Activated CD8-positive, alpha-beta memory T cell treated with anti-CD3 and anti-CD28 coated beads for 1 hour (primary cell): Measurements from ENCODE around the gene CELF2.

Source experiments
- DNase-seq, 2 donors: peaks; one replicate each; pipeline ENCODE4 v3.0.0-alpha.2; 2020; ENCODE audit warnings: low read depth in 1 of 2; ENCODE audit errors: extremely low read depth in 1 of 2

CELF2 gene

DNA sequence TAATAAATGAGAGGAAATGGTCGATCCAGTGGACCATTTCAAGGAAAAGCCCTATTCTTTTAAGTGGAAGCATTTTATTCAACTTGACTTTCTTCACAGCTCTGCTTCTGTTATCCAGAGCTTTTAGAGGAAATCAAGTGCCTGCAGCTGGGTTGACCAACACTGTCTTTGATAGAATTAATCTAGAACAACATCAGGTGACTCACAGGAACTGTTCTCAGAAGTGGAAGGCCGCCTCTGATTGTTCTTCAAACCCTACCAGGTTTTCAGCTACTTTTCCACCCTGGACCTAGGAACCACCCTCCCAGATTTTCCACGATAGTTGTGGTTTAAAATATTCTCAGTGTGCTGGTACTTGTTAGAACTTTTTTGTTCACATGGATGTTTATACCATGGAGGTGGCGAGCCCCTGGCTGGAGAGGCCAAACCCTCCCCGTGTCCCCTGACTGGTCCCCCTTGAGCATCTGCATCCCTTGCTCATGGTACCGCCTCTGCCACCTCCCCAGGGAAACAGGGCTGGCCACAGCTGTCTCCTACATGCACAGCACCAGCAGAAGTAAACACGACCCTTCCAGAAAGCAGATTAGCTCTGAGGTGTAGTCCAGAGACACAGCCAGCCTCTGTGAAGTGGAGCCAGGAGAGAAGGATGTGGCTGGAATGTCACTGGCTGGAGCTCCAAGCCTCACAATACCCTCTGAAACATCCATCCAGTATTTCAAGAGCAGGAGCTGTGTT lies 300.4 kb downstream of the CELF2 start:
- no peak for DNase-seq

DNA sequence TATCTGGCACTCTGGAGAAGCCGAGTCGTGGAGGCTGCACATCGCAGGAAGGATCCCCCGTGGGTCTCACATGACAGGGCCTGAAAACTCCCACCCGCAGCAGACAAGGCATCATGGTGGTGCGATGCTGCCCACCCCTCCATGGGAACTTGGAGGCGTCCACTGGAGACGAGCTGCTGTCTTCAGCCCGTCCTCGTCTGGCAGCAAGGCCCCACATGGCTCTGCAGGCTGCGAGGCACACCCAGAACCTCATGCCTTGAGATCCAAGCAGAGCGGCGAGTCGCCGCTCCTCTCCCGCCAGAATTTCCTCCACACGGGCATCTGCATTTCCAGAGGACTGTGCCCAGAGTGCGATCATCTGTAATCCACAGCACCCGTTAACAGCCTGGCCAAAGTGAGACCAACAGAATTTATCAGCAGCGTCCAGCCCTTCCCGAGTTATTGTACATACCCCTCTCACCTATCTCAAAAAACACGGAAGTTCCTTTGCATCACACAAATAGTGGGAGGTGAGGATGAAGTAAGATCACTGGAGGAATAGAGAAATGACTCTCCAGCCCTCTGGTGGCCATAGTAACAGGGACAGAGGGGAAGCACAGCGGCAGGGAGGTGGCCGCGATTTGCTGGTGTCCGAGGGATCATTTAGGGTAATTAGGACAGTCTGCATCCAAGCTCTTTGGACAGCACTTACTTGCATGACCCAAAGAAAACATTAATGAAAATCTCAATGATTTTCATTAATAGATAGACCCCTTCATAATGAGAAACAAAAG lies 301.3 kb downstream of the CELF2 start:
- DNase-seq: no peak

DNA sequence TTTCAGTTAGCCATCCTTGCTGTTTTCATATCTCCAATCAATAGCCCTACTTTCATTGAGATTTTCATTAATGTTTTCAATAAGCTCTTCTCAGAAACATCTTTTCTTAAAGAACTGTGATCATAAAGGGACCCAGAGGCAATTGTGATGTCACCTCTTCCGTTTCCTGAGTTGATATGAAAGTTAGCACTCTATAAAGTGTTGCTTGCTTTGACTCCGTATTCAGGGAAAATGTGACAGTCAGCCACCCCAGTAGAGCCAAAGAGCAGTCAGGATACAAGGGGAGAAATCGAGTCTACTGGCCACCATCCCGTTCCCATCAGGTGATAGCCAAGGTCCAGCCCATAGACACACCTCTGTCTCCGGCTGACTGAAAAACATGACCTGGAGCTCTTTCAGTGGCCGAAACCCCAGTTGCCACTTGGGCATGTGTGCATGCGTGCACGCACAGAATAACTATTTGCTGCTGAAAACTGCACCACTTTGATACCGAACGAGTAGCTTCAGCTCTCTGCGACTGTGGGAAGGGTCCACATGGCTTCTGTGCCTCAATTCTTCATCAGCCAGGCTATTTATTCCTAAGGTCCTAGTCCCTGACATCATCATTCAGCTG lies 302.4 kb downstream of the CELF2 start:
- no peak for DNase-seq

DNA sequence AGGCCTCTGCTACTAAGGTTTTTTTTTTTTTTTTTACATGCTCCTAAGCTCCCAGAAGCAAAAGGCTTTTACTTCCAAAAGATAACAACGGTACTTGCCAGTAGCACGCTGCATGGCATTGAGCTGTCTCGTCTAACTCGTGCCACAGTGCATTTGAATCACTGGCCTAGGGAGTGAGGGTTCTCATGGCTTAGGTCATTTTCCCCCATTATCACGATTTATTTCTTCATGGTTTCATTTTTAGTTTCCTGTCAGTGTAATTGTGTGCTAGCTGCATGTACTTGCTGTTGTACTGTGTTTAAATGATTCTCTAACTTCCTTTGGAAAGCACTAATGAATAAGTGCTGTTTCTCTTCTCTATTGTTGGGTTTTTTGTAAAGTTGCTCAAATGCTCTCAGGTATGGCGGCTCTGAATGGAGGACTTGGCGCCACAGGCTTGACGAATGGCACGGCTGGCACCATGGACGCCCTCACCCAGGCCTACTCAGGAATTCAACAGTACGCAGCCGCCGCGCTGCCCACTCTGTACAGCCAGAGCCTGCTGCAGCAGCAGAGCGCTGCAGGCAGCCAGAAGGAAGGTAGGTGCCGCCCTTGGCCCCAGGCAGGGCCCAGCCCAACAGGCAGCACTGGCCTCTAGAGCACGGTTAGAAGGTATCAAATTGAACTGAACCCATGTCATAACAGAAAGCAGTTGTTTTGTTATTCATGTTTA lies 303.3 kb downstream of the CELF2 start:
- no peak for DNase-seq

DNA sequence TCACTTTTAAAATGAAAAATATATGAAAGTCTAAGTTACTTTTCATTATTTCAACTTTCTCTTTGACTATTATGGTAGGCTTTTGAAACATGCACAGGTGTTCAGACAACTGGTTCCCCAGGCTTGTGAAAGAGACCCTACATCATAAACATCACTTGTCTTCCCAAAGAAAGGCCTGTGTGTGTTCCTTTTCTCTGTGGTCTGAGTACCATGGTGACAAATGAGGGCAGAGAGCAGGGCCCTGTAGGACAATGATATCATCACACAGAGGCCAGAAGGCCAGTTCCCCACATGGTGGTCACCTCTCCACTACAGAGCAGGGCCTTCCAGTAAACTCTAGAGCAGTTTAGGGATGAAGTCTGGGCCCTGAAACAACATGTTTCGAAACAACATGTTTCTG lies 305.0 kb downstream of the CELF2 start:
- DNase-seq: no peak

DNA sequence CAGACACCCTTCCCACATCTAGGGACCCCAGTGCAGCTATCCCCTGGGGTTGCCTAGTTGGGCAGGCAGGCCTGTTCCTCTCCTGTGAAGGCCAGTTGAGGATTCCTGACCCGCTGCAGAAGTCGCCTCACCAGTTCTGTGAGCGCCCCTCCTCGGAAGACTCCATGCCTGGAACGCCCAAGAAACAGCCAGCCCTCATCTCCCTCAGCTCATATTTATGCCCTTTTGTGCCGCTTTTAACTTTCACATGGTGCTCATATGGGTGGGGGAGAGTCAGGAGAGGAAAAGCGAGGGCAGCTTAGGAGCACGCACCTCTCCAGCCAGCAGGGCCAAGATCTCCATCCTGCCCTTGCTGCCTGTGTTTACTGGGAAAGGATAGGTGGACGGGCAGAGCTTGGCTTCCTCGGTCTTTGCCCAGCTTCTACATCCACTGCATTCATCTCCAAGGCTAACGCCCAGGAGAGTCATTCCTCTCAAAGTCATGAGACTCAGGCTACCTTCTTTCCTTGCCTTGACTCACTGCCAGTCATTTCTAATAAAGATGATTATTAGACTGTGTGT lies 307.2 kb downstream of the CELF2 start:
- no peak for DNase-seq

DNA sequence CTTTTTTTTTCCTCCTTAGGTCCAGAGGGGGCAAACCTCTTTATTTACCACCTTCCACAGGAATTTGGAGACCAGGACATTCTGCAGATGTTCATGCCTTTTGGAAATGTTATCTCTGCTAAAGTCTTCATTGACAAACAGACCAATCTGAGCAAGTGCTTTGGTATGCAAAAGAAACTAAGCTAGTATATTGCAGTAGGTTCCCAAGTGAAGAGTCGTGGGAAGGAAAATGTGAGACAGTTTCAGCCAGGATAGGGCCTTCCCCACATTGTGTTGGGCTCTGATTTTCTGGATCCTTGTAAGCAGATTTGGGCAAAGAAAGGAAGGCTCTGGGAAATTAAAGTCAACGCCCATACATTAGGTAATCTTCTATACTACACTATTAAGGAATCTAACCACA lies 308.1 kb downstream of the CELF2 start:
- DNase-seq: no peak

DNA sequence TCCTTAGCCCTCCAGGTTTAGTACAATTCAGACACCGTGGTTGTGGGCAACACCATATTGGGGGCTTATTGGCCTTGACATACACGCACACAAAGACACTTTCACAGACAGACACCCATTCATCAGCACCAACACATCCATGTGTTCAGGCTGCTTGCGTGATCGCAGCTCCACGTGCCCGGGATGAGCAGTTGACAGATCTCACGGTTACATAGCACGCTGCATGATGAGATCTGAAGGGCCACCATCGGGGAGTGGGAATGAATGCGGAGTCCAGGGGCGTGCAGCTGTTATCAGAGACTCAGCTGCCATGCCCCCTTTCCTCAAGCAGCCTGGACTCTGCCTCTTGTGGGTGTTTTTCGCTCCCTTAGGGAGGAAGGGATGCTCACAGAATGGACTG lies 308.6 kb downstream of the CELF2 start:
- no peak for DNase-seq

DNA sequence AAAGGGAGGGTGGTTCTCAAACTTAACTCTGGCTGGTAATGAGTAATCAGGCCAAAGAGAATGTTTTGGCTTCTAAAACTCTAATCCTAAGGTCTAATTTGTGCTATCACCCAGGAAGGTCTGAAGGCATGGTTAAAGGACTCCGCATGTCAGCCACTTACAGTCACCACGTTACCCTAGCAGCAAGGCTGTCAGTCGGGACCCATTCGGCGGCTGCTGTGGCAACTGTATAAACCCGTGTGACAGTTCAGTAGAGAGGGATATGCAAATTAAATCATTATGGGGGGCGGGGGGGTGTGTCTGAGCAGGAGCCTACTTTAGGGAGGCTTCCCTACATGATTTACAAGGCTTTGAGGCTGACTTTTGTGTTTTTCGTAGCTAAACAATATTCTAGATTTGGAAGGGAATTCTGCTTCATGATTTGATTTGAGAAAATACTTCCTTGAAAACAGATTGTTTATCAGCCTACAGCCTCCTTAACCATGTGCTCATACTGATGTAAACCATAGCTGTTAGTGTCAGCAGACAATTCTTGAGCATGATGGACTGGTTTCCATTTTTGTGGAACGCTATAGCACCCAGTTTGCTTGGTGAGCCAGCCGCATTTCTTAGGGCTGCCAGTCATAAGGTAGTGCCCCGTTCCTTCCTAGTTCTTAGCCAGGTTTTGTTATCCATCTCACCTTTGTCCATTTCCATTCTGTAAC lies 309.4 kb downstream of the CELF2 start:
- no peak for DNase-seq

DNA sequence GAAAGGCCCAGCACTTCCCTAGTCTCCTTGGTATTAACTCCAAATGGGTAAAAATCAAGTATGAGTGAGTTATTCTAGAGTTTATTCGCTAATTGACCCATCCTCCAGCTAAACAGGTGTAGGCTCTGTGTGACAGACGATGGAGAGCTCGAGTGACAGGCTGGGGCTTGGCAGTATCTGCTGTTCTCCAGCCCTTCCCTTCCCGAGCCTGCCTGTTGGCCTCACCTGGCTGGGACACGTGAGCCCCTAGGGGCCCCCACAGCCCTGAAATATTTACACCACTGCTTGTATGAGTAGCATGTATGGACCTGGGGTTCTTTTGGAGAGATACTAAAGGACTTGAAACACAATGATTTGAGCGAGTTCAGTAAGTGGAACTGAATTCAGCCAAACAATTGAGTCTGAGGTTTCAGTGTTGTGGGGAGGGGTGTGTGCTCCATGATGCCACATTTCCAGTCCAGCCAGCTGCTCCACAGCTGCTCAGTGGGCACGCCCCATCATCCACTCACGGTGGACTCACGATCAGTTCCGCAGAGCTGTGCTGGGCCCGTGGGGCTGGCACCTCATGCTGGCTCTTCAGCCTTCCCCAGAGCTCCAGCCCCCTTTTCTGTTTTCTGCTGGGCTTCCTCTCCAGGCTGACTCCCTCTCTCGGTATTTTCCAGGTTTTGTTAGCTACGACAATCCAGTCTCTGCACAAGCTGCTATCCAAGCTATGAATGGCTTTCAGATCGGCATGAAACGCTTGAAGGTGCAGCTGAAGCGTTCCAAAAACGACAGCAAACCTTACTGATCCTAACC lies 310.8 kb downstream of the CELF2 start:
- DNase-seq: no peak

DNA sequence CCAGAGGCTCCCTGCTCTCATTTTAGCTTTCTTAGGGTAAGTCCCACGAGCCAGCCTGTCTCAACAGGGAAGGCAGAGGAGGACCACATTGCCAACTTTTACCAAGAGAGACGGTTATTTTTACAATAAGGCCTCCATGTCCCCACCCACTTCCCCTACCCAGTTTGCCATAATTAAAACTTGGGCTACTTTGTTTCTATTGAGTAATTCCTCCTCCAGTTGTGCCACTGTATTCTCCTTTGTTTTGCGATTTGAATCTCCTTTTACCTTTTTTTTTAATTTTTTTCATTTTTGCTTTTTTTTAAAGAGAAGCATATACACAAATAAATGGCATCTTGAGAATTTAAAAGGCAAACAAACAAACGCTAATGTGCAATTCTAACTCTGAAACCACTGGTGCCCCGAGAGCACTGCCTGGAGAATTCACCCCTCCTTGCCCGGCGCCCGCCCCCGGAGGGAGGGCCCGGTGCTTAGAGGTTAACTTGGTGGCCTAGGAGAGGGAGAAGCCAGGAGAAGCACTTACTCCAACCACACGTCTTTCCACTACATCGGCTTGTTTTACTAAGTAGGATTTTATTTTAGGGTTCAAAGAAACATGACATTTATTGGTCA lies 311.5 kb downstream of the CELF2 start:
- no peak for DNase-seq

DNA sequence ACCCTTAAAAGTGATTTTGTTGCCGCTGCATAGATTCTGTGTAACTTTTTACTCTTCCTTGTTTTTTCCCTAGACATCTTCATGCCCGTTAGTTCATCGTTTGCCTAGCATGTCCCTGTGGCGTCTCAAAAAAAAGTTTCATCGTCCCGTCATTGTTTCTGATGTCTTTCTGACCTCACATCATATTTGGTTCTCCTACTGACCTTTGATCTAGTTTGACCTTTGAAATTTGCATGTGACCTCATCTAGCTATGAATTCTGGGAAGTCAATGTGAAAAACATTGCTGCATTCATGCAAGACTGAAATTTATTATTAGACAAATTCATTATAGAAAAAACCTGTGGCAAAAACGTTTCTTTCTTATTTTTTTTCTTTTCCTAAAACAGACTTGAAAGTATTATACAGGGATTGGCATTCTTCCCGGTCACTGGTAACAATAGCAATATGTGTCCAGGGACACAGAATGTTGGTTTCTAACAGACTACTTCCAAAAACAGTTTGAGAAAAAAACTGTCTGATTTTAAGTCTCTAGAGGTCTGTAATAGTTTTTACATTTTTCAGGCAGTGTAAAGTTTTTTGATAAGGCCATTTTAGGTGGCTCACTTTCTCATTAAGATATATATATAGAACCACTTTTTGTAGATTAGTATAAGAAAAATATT lies 312.8 kb downstream of the CELF2 start:
- no peak for DNase-seq

DNA sequence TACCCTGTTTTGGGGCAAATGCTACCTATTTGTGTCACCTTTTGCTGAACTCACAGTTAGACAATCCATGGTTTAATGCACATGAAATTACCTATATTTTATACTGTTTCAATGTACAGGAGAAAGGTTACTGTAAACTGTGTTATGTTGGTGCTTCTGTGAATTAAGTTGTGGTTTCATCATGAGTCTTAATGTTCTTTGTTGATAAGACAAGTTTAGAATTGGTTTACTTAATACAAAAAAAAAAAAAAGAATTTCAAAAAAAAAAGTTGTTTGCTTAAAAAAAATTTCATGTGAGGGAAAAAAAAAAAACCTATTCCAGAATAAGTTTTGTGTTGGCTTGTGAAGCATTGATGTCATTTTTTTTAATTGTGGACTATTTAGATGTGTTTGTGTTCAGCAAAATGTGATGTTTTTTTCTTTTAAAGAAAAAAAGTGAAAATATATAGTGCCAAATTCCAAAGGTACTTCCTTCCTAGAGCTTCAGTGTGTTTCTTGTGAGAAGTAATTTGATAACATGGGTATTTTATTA lies 313.4 kb downstream of the CELF2 start:
- DNase-seq: no peak

DNA sequence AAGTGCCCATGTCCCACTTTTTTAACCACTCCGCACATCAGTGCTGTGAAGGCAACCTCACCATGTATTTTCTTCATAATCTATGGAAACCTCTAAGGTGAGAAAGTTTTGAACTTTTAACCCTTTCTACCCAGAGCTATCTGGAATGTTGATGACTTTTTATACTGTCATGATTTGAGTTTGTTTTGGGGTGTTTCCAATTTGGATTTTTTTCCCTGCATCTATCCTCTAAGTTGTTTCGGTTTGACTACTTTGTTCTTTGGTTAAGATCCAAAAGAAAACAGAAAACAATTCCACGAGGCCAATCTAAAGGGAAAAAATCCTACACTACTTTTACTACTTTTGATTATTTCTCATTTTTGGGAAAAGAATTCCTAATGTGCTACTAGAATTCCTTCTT lies 314.1 kb downstream of the CELF2 start:
- no peak for DNase-seq

DNA sequence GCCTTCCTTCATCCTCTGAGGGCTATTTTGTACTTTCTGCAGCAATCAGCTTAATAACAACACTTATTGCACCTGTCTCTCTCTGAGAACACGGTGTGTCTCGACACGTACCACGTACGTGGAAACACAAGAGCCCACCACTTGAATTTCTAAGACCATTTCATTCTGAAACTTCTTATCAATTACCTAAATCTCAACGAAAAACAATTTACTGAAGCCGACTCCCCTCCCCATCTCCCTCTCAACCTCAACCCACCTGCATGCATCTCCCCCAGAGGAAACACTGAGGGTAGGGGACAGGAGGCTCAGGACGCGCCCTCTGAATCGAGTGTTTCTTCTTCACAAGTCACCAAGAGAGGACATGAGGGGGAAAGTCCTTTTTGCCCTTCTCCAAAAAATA lies 315.2 kb downstream of the CELF2 start:
- no peak for DNase-seq

DNA sequence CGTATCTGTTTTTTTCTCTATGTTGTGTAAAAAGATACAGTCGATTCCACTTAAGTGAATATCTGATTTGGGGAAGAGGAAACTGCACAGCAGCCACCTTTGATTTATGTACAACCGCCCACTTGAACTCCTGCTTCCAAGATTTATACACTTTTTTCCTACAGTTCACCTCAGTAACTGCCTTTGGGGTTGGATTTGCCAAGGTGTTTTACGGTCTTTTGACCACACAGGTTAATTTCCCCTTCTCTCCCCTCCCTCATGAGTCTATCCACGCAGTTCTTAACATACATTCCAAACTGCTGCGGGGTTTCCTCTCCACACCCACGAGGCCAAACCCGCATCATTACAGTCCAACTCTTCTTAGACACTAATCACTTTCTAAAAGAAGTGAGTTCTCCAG lies 316.8 kb downstream of the CELF2 start:
- no peak for DNase-seq

DNA sequence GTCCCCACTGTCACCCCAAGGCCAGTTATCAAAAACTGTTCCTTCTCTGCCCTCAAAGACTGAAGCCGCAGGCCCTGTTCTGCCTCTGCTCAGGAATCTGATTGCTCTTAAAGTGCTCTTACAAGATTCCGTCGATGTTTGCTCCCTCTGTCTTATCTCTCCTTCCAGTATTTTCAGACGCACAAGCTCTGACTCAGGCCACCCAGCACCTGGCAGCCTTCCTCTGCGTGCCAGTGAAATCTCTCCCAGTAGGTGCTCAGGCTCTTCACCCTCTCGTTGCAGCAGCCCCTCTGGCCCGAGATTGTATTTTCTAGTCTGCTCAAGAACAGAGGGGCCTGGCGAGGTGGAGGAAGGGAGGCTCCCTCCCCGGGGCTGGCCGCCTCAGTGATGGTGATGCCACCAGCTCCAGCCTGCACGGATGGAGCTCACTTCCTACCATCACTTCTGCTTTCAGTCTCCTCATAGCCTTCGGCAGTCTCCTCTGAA lies 317.5 kb downstream of the CELF2 start:
- DNase-seq: no peak

DNA sequence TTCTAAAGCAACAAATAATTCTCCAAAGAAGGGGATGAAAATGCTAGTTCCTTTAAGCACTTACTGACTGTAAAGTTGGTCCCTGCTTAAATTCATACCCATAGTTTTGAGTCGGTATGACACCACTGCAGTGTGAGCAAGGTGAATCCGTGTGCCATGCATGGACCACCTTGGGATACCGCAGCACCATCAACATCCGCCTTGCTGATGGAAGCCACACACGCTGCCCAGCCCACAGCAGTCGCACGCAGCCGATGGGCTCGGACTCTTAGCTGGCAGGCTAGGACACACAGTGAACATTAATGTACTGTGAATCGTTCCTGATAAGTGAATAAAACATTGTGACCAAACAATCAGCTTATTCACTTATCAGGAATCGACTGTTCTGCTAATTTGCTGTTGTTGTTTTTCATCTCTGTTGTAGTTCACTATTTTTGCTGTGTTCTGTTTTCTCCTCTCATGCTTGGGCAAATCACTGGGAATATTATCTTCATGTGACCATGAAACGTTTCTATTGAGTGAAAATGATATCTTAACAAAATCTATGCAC lies 318.3 kb downstream of the CELF2 start:
- DNase-seq: no peak
